K562 (cell line): ENCODE data around the gene MAPK1IP1L. TPM values are rescaled to one million over a fixed set of nuclear protein-coding genes. Genes with fewer than 3 reads are reported as not detected.

Experiments
- KDM2B ChIP-seq: fragments of 250-450 bp; sonication (Bioruptor Pico); IDR thresholded peaks from 2 replicates; pipeline ENCODE4 v1.8.0; 2021; ENCODE audit warnings: mild to moderate bottlenecking, moderate library complexity
- MCM2 ChIP-seq: fragments of 450-650 bp; IDR thresholded peaks from 2 replicates; pipeline ENCODE4 v1.6.1; 2017; ENCODE audit warnings: low read depth, mild to moderate bottlenecking
- NFATC3 ChIP-seq: fragments of 450-650 bp; IDR thresholded peaks from 2 replicates; pipeline ENCODE4 v1.6.1; 2017; ENCODE audit warnings: mild to moderate bottlenecking
- RBFOX2 ChIP-seq: fragments of 200-400 bp; formaldehyde crosslinking; IDR thresholded peaks from 2 replicates; pipeline ENCODE4 v1.6.1; 2017; ENCODE audit warnings: low read depth, mild to moderate bottlenecking, low read length, moderate library complexity
- TAL1 ChIP-seq: fragments of 450-650 bp; IDR thresholded peaks from 2 replicates; pipeline ENCODE4 v1.6.1; 2016; ENCODE audit warnings: mild to moderate bottlenecking
- ZBED1 ChIP-seq: IDR thresholded peaks from 2 replicates; pipeline ENCODE4 v1.6.1; 2014
- polyA plus RNA-seq, 8 experiments: library from polyadenylated mRNA; depleted of rRNA in 4 of 8; stranded (reverse) in 5 of 8; unstranded in 3 of 8; fragments of >200 nt; fragmentation: Nextera tagmentation in 2 of 8; fragmentation: Illumina TruSeq in 1 of 8; extraction: Ambion mirVana in 2 of 8; extraction: Trizol in 1 of 8; gene quantifications; 2 replicates each; pipeline versions ENCODE4 v1.2.1 to v1.2.3, GENCODE V29; 2011 to 2014; ENCODE audit warnings: inconsistent platforms in 1 of 8, missing spikeins in 1 of 8
- total RNA-seq, 7 experiments: library from RNA; depleted of rRNA in 6 of 7; stranded (reverse); fragments of >200 nt in 6 of 7; fragmentation: Illumina TruSeq in 2 of 7; extraction: Trizol in 2 of 7; gene quantifications; 2 replicates each; pipeline versions ENCODE4 v1.2.1 to v1.2.3, GENCODE V29; 2011 to 2021; ENCODE audit warnings: low replicate concordance in 1 of 7
- TF ChIP-seq, protein P1 (sequence below): sonication (generic); formaldehyde crosslinking; IDR thresholded peaks from 2 replicates; pipeline ENCODE4 v1.8.0; 2023; ENCODE audit warnings: mild to moderate bottlenecking, missing genetic modification reagents
- TF ChIP-seq, protein P2 (sequence below): fragments of 450-650 bp; IDR thresholded peaks from 2 replicates; pipeline ENCODE4 v1.6.1; 2017; ENCODE audit warnings: antibody characterized with exemption, mild to moderate bottlenecking
- TF ChIP-seq, protein P3 (sequence below), 2 experiments: IDR thresholded peaks; 2 replicates each; pipeline ENCODE4 v1.6.1; 2011; ENCODE audit warnings: borderline replicate concordance in 1 of 2, control low read depth in 1 of 2, low read depth in 1 of 2, low read length in 1 of 2, mild to moderate bottlenecking in 1 of 2, mixed read lengths in 1 of 2, moderate library complexity in 1 of 2; ENCODE audit not compliant: insufficient read depth in 1 of 2, insufficient read length in 1 of 2, poor library complexity in 1 of 2, severe bottlenecking in 1 of 2; ENCODE audit errors: extremely low read depth in 1 of 2
- TF ChIP-seq, protein P4 (sequence below): sonication (generic); formaldehyde crosslinking; IDR thresholded peaks from 2 replicates; pipeline ENCODE4 v1.8.0; 2022; ENCODE audit warnings: missing genetic modification reagents, mild to moderate bottlenecking, moderate library complexity, borderline replicate concordance
- TF ChIP-seq, protein P5 (sequence below): sonication (generic); formaldehyde crosslinking; IDR thresholded peaks from 2 replicates; pipeline ENCODE4 v1.4.0; 2020; ENCODE audit warnings: mild to moderate bottlenecking, missing genetic modification reagents
- TF ChIP-seq, protein P6 (sequence below), 2 experiments: fragments of 450-650 bp; IDR thresholded peaks; 2 replicates each; pipeline ENCODE4 v1.6.1; 2016

MAPK1IP1L gene
- total and polyA plus RNA-seq, 9 of the 15 experiments (the other 6 are each of a cell fraction or from before 2014, with no cell fraction given) = 32.7 to 99.4 (median 49.8) TPM

DNA sequence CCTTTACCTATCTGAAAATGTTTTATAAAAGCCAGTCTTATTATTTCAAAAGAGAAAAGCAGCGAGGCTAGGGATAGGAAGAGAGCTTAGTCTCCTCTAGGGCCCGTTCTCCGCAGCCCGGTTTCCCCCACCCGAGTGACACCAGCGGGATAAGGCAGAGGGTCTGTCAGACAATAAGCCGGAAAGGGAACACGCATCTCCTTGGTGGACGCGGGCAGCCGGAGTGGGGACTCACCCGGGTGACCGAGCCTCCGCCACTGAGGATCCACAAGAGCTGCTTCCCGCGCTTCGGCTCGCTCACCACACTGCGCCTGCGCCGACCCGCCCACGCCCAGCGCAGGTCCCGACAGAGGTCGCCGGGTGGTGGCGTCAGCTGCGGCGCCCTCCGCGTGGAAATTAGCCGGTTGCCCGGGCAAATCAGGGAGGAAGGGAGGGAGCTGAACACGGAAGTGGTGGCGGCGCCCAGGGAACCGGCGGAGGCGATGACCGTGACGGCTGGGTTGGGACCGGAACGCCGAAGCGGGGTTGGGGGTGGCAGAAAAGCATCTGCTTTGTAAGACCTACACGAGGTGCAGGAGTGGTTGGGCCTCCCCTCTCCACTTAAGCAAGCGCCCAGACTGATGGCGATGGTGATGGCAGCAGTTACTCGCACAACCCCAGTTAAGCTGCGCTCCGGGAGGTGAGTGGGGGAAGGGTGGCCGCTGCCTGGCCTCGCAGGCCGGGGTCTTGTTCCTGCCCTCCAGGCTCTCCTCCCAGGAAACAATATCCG is 24.5 kb upstream of the MAPK1IP1L start, which contains the start of the genes SOCS4 and WDHD1 (continued):
- TF ChIP-seq, protein P1, sequence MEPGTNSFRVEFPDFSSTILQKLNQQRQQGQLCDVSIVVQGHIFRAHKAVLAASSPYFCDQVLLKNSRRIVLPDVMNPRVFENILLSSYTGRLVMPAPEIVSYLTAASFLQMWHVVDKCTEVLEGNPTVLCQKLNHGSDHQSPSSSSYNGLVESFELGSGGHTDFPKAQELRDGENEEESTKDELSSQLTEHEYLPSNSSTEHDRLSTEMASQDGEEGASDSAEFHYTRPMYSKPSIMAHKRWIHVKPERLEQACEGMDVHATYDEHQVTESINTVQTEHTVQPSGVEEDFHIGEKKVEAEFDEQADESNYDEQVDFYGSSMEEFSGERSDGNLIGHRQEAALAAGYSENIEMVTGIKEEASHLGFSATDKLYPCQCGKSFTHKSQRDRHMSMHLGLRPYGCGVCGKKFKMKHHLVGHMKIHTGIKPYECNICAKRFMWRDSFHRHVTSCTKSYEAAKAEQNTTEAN = 0 out of 2 replicates have a peak, but pooled peaks have one; percentile 65
- TF ChIP-seq KDM2B (no peak), NFATC3 (no peak), RBFOX2 (peak; percentile 98), ZBED1 (no peak), TAL1 (no peak), MCM2 (no peak)
- TF ChIP-seq, protein P2, sequence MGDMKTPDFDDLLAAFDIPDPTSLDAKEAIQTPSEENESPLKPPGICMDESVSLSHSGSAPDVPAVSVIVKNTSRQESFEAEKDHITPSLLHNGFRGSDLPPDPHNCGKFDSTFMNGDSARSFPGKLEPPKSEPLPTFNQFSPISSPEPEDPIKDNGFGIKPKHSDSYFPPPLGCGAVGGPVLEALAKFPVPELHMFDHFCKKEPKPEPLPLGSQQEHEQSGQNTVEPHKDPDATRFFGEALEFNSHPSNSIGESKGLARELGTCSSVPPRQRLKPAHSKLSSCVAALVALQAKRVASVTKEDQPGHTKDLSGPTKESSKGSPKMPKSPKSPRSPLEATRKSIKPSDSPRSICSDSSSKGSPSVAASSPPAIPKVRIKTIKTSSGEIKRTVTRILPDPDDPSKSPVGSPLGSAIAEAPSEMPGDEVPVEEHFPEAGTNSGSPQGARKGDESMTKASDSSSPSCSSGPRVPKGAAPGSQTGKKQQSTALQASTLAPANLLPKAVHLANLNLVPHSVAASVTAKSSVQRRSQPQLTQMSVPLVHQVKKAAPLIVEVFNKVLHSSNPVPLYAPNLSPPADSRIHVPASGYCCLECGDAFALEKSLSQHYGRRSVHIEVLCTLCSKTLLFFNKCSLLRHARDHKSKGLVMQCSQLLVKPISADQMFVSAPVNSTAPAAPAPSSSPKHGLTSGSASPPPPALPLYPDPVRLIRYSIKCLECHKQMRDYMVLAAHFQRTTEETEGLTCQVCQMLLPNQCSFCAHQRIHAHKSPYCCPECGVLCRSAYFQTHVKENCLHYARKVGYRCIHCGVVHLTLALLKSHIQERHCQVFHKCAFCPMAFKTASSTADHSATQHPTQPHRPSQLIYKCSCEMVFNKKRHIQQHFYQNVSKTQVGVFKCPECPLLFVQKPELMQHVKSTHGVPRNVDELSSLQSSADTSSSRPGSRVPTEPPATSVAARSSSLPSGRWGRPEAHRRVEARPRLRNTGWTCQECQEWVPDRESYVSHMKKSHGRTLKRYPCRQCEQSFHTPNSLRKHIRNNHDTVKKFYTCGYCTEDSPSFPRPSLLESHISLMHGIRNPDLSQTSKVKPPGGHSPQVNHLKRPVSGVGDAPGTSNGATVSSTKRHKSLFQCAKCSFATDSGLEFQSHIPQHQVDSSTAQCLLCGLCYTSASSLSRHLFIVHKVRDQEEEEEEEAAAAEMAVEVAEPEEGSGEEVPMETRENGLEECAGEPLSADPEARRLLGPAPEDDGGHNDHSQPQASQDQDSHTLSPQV = no peak
- TF ChIP-seq, protein P3, sequence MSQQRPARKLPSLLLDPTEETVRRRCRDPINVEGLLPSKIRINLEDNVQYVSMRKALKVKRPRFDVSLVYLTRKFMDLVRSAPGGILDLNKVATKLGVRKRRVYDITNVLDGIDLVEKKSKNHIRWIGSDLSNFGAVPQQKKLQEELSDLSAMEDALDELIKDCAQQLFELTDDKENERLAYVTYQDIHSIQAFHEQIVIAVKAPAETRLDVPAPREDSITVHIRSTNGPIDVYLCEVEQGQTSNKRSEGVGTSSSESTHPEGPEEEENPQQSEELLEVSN (IDR thresholded peaks at IDR 0.05; ENCODE audit: borderline replicate concordance in 1 of 2, extremely low read depth in 1 of 2, insufficient read depth in 1 of 2, insufficient read length in 1 of 2, low read depth in 1 of 2, low read length in 1 of 2, poor library complexity in 1 of 2, severe bottlenecking in 1 of 2) = peak; percentile 94 to 95
- TF ChIP-seq, protein P4, sequence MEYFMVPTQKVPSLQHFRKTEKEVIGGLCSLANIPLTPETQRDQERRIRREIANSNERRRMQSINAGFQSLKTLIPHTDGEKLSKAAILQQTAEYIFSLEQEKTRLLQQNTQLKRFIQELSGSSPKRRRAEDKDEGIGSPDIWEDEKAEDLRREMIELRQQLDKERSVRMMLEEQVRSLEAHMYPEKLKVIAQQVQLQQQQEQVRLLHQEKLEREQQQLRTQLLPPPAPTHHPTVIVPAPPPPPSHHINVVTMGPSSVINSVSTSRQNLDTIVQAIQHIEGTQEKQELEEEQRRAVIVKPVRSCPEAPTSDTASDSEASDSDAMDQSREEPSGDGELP = peak; percentile 96
- TF ChIP-seq, protein P5, sequence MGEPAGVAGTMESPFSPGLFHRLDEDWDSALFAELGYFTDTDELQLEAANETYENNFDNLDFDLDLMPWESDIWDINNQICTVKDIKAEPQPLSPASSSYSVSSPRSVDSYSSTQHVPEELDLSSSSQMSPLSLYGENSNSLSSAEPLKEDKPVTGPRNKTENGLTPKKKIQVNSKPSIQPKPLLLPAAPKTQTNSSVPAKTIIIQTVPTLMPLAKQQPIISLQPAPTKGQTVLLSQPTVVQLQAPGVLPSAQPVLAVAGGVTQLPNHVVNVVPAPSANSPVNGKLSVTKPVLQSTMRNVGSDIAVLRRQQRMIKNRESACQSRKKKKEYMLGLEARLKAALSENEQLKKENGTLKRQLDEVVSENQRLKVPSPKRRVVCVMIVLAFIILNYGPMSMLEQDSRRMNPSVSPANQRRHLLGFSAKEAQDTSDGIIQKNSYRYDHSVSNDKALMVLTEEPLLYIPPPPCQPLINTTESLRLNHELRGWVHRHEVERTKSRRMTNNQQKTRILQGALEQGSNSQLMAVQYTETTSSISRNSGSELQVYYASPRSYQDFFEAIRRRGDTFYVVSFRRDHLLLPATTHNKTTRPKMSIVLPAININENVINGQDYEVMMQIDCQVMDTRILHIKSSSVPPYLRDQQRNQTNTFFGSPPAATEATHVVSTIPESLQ (CRISPR knock-in tag) = no peak
- TF ChIP-seq, protein P6, sequence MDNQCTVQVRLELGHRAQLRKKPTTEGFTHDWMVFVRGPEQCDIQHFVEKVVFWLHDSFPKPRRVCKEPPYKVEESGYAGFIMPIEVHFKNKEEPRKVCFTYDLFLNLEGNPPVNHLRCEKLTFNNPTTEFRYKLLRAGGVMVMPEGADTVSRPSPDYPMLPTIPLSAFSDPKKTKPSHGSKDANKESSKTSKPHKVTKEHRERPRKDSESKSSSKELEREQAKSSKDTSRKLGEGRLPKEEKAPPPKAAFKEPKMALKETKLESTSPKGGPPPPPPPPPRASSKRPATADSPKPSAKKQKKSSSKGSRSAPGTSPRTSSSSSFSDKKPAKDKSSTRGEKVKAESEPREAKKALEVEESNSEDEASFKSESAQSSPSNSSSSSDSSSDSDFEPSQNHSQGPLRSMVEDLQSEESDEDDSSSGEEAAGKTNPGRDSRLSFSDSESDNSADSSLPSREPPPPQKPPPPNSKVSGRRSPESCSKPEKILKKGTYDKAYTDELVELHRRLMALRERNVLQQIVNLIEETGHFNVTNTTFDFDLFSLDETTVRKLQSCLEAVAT (IDR thresholded peaks at IDR 0.05) = no peak
